ENCODE results near the gene PRKCQ. TPM values are rescaled to one million over a fixed set of nuclear protein-coding genes. Genes with fewer than 3 reads are reported as not detected.

Gene PRKCQ
- total RNA-seq, 1 experiment from 2014 or later, result 0.73 TPM

DNA sequence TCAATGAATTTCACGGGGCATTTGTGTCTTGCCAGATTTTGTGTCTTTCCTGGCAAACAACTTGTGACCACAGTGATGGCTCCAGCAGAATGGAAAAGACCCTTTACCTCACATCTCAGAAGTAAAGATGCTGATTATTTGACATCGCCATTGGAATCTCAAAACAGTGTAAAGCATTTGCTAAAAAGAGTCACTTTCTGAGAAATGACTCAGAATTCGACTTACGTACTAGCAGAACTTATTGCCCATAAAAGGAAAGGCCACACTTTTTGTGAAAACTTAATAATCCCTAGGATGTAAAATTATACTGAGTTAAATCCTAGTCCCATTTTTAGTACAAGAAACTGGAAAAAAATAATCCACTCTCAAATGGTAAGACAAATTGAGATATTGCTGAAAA, 35.9 kb upstream of the PRKCQ start:
- CTCF ChIA-PET, result no interaction called here
- BruUV-seq (replicated peaks), result no TSS peak

DNA sequence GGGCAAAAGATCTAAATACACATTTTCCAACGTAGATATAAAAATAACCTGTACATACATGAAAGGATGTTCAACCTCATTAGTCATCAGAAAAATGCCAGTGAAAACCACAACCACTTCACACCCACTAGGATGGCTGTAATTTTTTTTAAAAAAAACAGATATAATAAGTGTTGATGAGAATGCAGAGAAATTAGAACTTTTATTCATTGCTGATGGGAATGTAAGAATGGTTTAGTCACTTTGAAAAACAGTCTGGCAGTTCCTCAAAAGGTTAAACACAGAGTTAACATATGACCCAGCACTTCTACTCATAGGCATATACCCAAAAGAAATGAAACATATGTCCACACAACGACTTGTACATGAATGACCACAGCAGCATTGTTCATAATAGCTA, 32.3 kb upstream of the PRKCQ start:
- BruUV-seq (replicated peaks), result no TSS peak
- H3K4me1 Mint-ChIP-seq (ENCODE audit: low read depth, unreplicated experiment), result no peaks in the 10 kb centered on the region
- no peaks in the 10 kb centered on the region for H3K9me3 Mint-ChIP-seq (ENCODE audit: low read depth, unreplicated experiment)
- intact Hi-C loops (cut with micrococcal nuclease; ENCODE audit: unreplicated experiment), result no loop called here
- TF ChIP-seq, protein P1, sequence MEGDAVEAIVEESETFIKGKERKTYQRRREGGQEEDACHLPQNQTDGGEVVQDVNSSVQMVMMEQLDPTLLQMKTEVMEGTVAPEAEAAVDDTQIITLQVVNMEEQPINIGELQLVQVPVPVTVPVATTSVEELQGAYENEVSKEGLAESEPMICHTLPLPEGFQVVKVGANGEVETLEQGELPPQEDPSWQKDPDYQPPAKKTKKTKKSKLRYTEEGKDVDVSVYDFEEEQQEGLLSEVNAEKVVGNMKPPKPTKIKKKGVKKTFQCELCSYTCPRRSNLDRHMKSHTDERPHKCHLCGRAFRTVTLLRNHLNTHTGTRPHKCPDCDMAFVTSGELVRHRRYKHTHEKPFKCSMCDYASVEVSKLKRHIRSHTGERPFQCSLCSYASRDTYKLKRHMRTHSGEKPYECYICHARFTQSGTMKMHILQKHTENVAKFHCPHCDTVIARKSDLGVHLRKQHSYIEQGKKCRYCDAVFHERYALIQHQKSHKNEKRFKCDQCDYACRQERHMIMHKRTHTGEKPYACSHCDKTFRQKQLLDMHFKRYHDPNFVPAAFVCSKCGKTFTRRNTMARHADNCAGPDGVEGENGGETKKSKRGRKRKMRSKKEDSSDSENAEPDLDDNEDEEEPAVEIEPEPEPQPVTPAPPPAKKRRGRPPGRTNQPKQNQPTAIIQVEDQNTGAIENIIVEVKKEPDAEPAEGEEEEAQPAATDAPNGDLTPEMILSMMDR (IDR thresholded peaks at IDR 0.05; ENCODE audit: unreplicated experiment), result no peak
- CTCF ChIA-PET, result no interaction called here
- H3K4me3 Mint-ChIP-seq (ENCODE audit: low read depth, unreplicated experiment), result no peak overlapping the region
- DNase-seq, result no peak
- H3K36me3 Mint-ChIP-seq (ENCODE audit: insufficient read depth, unreplicated experiment), result no peaks in the 10 kb centered on the region
- no peak overlapping the region for H3K27ac Mint-ChIP-seq (ENCODE audit: unreplicated experiment)
- peaks cover 100% of the 10 kb centered on the region for H3K27me3 Mint-ChIP-seq (ENCODE audit: unreplicated experiment)

More for the DNA sequence above, 35.9 kb upstream of the PRKCQ start:
- TF ChIP-seq, protein P1 (IDR thresholded peaks at IDR 0.05; ENCODE audit: unreplicated experiment), result no peak
- no peaks in the 10 kb centered on the region for H3K36me3 Mint-ChIP-seq (ENCODE audit: insufficient read depth, unreplicated experiment)
- intact Hi-C loops (cut with micrococcal nuclease; ENCODE audit: unreplicated experiment), result no loop called here
- H3K4me3 Mint-ChIP-seq (ENCODE audit: low read depth, unreplicated experiment), result no peak overlapping the region
- H3K9me3 Mint-ChIP-seq (ENCODE audit: low read depth, unreplicated experiment), result no peaks in the 10 kb centered on the region
- H3K27ac Mint-ChIP-seq (ENCODE audit: unreplicated experiment), result no peak overlapping the region
- DNase-seq, result no peak
- H3K27me3 Mint-ChIP-seq (ENCODE audit: unreplicated experiment), result peaks cover 97% of the 10 kb centered on the region
- H3K4me1 Mint-ChIP-seq (ENCODE audit: low read depth, unreplicated experiment), result no peaks in the 10 kb centered on the region

DNA sequence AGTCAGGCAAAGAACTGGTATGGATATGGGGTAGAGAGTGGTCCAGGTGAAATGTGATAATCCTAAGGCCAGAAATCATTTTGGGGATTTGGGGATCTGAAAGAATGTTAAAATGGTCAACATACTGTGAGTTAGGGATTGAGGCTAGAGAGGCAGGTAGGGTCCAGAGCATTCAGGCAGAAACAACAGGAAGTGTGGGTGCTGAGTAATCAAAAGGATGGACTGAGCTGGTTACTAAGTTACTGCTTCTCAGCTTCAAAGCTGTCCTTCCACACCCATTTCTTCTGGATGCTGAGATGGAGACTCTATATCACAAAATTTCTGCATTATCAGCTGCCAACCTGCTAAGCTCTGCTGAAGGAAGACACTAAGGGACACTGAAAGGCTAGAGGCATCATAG, 30.6 kb upstream of the PRKCQ start:
- Mint-ChIP-seq H3K36me3 (ENCODE audit: insufficient read depth, unreplicated experiment) (no peaks in the 10 kb centered on the region), H3K4me1 (ENCODE audit: low read depth, unreplicated experiment) (no peaks in the 10 kb centered on the region), H3K27ac (ENCODE audit: unreplicated experiment) (no peak overlapping the region), H3K9me3 (ENCODE audit: low read depth, unreplicated experiment) (no peaks in the 10 kb centered on the region), H3K27me3 (ENCODE audit: unreplicated experiment) (peaks cover 100% of the 10 kb centered on the region), H3K4me3 (ENCODE audit: low read depth, unreplicated experiment) (no peak overlapping the region)
- intact Hi-C loops (cut with micrococcal nuclease; ENCODE audit: unreplicated experiment), result no loop called here
- no peak for DNase-seq
- BruUV-seq (replicated peaks), result no TSS peak
- TF ChIP-seq, protein P1 (IDR thresholded peaks at IDR 0.05; ENCODE audit: unreplicated experiment), result no peak
- CTCF ChIA-PET, result no interaction called here

DNA sequence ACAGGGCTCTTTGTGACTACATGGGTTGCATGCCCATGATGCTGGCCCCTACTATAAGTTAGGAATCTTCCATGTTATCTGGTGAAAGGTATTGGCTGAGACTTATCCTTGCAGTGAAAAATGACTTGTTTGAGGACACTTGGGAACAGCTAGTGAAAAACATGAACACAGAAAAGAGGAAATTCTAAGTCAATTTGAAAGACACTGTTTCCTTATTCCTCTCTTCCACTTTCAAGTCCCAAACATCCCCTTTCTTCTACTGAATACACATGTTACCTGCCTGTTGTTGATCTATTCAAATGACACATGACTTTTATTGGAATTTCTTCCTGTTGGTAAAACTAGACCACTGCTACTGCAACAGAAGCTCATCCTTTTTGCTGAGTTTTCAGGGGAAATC, 29.5 kb upstream of the PRKCQ start:
- Mint-ChIP-seq H3K27ac (ENCODE audit: unreplicated experiment) (no peak overlapping the region), H3K4me1 (ENCODE audit: low read depth, unreplicated experiment) (no peaks in the 10 kb centered on the region), H3K27me3 (ENCODE audit: unreplicated experiment) (peaks cover 100% of the 10 kb centered on the region), H3K36me3 (ENCODE audit: insufficient read depth, unreplicated experiment) (no peaks in the 10 kb centered on the region), H3K4me3 (ENCODE audit: low read depth, unreplicated experiment) (no peak overlapping the region), H3K9me3 (ENCODE audit: low read depth, unreplicated experiment) (no peaks in the 10 kb centered on the region)
- BruUV-seq (replicated peaks), result no TSS peak
- TF ChIP-seq, protein P1 (IDR thresholded peaks at IDR 0.05; ENCODE audit: unreplicated experiment), result no peak
- no peak for DNase-seq
- intact Hi-C loops (cut with micrococcal nuclease; ENCODE audit: unreplicated experiment), result no loop called here
- CTCF ChIA-PET, result no interaction called here

DNA sequence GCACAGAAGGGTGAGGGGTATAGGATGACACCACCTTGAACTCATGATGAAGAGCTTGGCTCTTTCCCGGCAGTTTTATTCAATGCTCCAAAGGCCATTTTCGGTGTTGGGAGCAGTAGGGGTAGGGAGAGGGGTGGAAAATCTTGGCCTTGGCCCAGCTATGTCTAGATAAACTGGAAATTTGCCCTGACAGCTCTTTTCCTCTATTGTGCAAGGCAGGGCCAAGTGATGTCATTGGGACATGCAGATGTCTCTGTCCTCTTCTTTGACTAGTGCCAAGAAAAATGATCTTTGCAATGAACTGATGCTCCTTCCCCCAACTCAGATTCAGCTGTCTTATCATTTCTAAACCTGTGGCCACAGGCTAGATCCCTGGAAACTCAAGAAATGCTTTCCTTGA, 27.7 kb upstream of the PRKCQ start:
- Mint-ChIP-seq H3K4me1 (ENCODE audit: low read depth, unreplicated experiment) (no peaks in the 10 kb centered on the region), H3K4me3 (ENCODE audit: low read depth, unreplicated experiment) (no peak overlapping the region), H3K27ac (ENCODE audit: unreplicated experiment) (no peak overlapping the region), H3K9me3 (ENCODE audit: low read depth, unreplicated experiment) (no peaks in the 10 kb centered on the region), H3K36me3 (ENCODE audit: insufficient read depth, unreplicated experiment) (no peaks in the 10 kb centered on the region), H3K27me3 (ENCODE audit: unreplicated experiment) (peaks cover 100% of the 10 kb centered on the region)
- BruUV-seq (replicated peaks), result no TSS peak
- CTCF ChIA-PET, result no interaction called here
- TF ChIP-seq, protein P1 (IDR thresholded peaks at IDR 0.05; ENCODE audit: unreplicated experiment), result no peak
- intact Hi-C loops (cut with micrococcal nuclease; ENCODE audit: unreplicated experiment), result no loop called here
- no peak for DNase-seq

Data from Calu3 (cell line).